Astrocyte of the cerebellum (primary cell): Measurements from ENCODE around the gene NAA35.

Experiments
- DNase-seq: peaks from one replicate; pipeline ENCODE4 v3.0.0-alpha.2; 2011; ENCODE audit warnings: low read depth
- H3K4me3 ChIP-seq: 2 replicates; pipeline ENCODE4 v1.5.1; 2011; ENCODE audit warnings: mild to moderate bottlenecking, low read depth, low read length, moderate library complexity
- in situ Hi-C: cut with HindIII; loops from 2 replicates; pipeline ENCODE4 v1.10.0; 2017; ENCODE audit warnings: low sequenced_read_pairs
- TF ChIP-seq, protein P1 (sequence below): IDR thresholded peaks from 2 replicates; pipeline ENCODE4 v1.5.1; 2012; ENCODE audit warnings: low read length, low read depth, moderate library complexity, mild to moderate bottlenecking; ENCODE audit errors: missing control alignments

Gene NAA35

DNA sequence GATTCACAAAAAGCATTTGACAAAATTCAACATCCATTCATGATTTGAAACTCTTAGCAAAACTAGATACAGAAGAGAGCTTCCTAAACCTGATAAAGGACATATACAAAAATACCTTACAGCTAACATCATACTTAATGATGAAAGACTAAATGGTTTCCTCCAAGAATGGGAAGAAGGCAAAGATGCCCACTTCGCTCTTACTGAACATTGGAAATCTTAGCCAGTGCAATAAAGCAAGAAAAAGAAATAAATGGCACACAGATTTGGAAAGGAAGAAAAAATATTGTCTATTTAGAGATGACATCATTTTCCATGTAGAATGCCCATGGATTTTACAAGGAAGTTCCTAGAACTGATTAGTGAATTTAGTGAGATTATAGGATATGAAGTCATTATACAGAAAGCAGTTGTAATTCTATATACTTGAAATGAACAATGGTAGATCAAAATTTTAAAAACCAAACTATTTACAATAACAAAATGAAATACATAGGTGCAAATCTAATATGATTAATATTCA lies 64.4 kb downstream of the NAA35 start:
- in situ Hi-C loops, result no loop called here

DNA sequence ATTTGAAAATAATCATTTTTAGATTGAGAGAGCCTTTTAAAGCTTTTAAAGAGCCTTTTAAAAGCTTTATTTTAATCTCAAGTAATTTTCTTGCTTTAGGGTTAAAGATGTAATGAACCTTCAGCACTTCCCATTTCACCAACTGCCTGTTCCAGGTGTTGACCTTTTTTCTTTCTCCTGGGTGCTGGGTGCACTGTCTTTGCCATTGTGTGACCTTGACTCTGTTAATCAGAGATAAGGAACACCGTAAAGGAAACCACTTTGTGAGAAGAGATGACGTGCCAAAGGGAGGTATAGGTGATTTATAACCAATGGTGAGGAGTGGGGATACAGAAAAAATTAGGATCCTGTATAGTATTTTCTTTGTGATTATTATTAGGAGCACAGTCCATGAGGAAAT lies 68.2 kb downstream of the NAA35 start:
- H3K4me3 ChIP-seq, result no peak overlapping the region
- in situ Hi-C loops, result no loop called here
- TF ChIP-seq, protein P1, sequence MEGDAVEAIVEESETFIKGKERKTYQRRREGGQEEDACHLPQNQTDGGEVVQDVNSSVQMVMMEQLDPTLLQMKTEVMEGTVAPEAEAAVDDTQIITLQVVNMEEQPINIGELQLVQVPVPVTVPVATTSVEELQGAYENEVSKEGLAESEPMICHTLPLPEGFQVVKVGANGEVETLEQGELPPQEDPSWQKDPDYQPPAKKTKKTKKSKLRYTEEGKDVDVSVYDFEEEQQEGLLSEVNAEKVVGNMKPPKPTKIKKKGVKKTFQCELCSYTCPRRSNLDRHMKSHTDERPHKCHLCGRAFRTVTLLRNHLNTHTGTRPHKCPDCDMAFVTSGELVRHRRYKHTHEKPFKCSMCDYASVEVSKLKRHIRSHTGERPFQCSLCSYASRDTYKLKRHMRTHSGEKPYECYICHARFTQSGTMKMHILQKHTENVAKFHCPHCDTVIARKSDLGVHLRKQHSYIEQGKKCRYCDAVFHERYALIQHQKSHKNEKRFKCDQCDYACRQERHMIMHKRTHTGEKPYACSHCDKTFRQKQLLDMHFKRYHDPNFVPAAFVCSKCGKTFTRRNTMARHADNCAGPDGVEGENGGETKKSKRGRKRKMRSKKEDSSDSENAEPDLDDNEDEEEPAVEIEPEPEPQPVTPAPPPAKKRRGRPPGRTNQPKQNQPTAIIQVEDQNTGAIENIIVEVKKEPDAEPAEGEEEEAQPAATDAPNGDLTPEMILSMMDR, result no peak
- no peak for DNase-seq

More for the DNA sequence above, 64.4 kb downstream of the NAA35 start:
- no peak overlapping the region for H3K4me3 ChIP-seq
- TF ChIP-seq, protein P1, result no peak
- no peak for DNase-seq

DNA sequence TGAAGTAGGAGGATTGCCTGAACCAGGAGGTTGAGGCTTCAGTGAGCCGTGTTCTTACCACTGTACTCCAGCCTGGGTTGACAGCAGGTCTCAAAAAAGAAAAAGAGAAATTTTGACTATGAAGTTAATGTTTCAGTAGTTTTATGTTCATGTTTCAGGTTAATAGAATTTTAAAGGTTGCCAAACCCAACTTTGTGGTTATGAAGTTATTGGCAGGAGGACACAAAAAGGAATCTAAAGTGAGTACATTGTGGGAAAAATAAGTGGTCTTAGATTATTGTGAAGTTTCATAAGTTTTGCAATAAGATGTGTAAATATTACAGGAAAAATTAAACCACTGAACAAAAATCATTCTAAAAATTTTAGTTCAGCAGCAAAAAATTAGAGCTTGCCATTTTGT lies 79.8 kb downstream of the NAA35 start:
- peak; percentile 80 for DNase-seq
- TF ChIP-seq, protein P1, result no peak
- in situ Hi-C loops, result no loop called here
- H3K4me3 ChIP-seq, result no peak overlapping the region

DNA sequence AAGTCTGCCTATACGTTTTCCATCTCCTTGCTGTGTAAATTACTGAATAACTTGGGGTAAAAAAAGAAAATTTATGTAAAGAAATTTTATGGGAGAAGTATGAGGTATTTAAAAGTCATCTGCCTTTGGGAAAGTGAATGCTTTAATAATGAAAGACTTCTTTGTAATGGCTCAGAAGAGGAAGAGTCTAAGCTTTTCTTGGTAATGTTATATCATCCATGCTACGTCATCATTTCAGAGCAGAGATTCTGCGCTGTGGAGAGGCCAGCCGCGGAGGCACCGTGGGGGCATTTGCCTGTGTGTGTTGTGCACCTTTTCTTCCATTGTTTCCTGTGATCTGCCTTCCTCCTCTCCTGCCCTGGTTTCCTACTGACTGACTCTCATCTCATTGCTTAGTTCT lies 80.2 kb downstream of the NAA35 start:
- H3K4me3 ChIP-seq, result no peak overlapping the region
- in situ Hi-C loops, result no loop called here
- DNase-seq, result no peak
- TF ChIP-seq, protein P1, result no peak

DNA sequence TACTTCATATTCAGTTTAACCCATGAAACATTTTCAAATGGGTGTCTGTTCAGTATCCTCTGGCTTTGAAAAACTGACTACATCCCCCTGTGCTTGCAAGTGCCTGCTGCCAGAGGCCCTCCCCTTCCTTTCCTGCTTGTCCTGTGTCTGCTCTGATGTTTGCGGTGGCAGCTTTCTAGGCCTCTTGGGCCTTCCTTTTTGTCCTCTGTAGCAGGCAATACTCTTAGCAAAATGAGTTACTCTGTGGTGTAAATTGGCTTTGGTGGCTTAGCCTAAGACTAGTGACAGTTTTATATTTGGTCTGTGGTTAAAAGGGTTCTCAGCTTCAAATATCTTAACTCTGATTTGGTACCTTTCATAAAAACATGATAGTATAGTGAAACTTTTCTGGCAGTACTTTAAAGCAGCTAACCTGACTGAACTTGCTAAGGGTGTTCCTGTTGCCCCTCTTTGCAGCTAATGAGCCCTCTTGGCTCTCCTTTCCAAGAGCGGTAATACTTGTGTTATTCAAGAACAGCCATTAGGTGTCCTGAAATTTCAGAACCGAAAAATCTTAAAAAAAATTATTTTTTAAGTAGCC lies 81.8 kb downstream of the NAA35 start:
- TF ChIP-seq, protein P1, result no peak
- DNase-seq, result no peak
- H3K4me3 ChIP-seq, result no peak overlapping the region
- in situ Hi-C loops, result no loop called here

DNA sequence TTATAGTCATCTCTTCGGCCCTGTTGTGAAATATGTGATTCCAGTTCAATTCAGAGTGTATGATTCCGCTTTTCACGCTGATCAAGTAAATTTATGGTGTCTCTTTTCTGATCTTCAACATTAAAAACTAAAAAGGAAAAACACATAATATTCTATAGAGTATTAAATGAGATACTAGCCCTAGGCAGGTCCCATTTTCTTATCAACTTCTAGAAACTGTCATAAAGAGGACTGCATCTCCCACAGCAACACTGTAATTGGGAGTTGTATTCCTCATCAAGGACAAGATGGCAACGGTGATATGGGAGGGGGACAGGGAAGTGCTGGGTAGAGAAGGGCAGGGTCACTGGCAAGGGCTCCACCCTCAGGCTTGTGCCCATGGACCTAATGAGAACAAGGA lies 86.8 kb downstream of the NAA35 start:
- in situ Hi-C loops, result no loop called here
- TF ChIP-seq, protein P1, result no peak
- no peak overlapping the region for H3K4me3 ChIP-seq
- no peak for DNase-seq
